Colonic mucosa (tissue), 4 donors: Measurements from ENCODE around the gene ANKRD13B. TPM values are rescaled to one million over a fixed set of nuclear protein-coding genes. Genes with fewer than 3 reads are reported as not detected.

Experiments used
- DNase-seq: peaks from one replicate; pipeline ENCODE4 v3.0.0-alpha.2; 2020
- H3K27ac ChIP-seq: fragments of 200-600 bp; one replicate; pipeline ENCODE4 v1.8.0; 2021
- H3K27me3 ChIP-seq: fragments of 200-600 bp; one replicate; pipeline ENCODE4 v1.8.0; 2021
- H3K36me3 ChIP-seq: fragments of 200-600 bp; one replicate; pipeline ENCODE4 v1.8.0; 2021
- H3K4me1 ChIP-seq: fragments of 200-600 bp; one replicate; pipeline ENCODE4 v1.8.0; 2021; ENCODE audit warnings: mild to moderate bottlenecking
- H3K4me3 ChIP-seq: fragments of 200-600 bp; one replicate; pipeline ENCODE4 v1.8.0; 2021
- H3K9ac ChIP-seq, 2 donors: one replicate each; pipeline ENCODE4 v1.7.0; 2013; ENCODE audit warnings: control low read depth in 2 of 2, low read depth in 2 of 2, low read length in 2 of 2
- H3K9me3 ChIP-seq: fragments of 200-600 bp; one replicate; pipeline ENCODE4 v1.8.0; 2021
- intact Hi-C: fragments of 100-400 bp; cut with DNase I; formaldehyde crosslinking; loops from one replicate; pipeline ENCODE4 v1.14.1; 2022
- total RNA-seq, 2 donors: library from RNA; stranded (reverse); fragmentation: NEBNext Ultra II Directional in 1 of 2; extraction: Animal tissue kit (Norgen Biotek cat#: 25700) in 1 of 2; gene quantifications; one replicate each; pipeline ENCODE4 v1.2.1, GENCODE V29; 2021
- TF ChIP-seq, protein P1 (sequence below): fragments of 200-600 bp; IDR thresholded peaks from one replicate; pipeline ENCODE4 v1.8.0; 2022; ENCODE audit warnings: antibody characterized with exemption, mild to moderate bottlenecking
- donor health status: healthy.
- donor health status: DM: no; HTN: no; CAD: no.
- donor health status: DM: no; HTN: no; CAD: no.

The ANKRD13B gene
- total RNA-seq, 2 donors from 2014 or later: 3.1 to 10.2 TPM

DNA sequence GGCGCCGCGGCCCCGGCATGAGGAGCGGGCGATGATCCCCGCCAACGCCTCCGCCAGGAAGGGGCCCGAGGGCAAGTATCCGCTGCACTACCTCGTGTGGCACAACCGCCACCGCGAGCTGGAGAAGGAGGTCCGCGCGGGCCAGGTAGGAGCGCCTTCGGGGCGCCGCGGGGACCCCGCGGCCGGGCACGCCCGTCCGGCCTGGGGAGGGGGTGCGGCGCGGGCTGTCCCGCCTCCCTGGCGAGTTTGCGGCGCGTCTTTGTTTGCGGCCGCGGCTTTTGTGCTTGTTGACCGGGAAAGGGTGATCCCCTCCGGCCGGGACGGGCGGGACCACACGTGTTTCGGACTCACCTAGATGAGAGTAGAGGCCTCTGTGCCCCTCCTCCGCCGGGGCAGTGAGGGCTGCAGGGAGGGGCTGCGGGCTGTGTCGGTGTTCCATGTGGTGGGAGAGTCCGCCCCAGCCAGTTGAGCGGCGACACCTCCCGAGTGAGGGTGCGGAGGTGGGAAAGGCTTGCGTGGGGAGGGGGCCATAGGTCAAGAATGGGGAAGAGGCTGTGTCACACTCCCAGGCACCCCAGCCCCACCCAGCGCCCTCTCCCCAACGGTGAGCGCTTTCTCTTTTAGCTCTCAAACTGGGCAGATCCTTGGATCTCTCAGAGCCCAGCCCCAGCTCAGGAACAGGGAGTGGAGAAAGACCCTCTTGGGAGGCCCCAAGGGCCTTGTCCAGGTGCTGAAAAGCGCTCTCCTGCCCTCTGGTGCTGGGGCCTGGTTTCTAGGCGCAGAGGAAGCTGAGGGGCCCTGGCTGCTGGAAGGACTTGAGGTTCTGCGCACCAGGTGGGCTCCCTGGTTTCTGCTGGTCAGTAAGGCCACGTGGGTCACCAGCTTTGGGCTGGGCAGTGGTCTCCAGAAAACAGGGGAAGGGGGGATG, 923 bp downstream of the ANKRD13B start:
- Histone ChIP-seq H3K4me3 (peak overlapping the region; percentile 62), H3K27me3 (no peaks in the 10 kb centered on the region), H3K4me1 (peaks cover 29% of the 10 kb centered on the region), H3K27ac (no peak overlapping the region), H3K9ac (peak overlapping the region; percentile 26 to 39), H3K9me3 (no peaks in the 10 kb centered on the region), H3K36me3 (no peaks in the 10 kb centered on the region)
- TF ChIP-seq, protein P1, sequence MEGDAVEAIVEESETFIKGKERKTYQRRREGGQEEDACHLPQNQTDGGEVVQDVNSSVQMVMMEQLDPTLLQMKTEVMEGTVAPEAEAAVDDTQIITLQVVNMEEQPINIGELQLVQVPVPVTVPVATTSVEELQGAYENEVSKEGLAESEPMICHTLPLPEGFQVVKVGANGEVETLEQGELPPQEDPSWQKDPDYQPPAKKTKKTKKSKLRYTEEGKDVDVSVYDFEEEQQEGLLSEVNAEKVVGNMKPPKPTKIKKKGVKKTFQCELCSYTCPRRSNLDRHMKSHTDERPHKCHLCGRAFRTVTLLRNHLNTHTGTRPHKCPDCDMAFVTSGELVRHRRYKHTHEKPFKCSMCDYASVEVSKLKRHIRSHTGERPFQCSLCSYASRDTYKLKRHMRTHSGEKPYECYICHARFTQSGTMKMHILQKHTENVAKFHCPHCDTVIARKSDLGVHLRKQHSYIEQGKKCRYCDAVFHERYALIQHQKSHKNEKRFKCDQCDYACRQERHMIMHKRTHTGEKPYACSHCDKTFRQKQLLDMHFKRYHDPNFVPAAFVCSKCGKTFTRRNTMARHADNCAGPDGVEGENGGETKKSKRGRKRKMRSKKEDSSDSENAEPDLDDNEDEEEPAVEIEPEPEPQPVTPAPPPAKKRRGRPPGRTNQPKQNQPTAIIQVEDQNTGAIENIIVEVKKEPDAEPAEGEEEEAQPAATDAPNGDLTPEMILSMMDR: no peak
- intact Hi-C loops: no loop called here
- DNase-seq: no peak

DNA sequence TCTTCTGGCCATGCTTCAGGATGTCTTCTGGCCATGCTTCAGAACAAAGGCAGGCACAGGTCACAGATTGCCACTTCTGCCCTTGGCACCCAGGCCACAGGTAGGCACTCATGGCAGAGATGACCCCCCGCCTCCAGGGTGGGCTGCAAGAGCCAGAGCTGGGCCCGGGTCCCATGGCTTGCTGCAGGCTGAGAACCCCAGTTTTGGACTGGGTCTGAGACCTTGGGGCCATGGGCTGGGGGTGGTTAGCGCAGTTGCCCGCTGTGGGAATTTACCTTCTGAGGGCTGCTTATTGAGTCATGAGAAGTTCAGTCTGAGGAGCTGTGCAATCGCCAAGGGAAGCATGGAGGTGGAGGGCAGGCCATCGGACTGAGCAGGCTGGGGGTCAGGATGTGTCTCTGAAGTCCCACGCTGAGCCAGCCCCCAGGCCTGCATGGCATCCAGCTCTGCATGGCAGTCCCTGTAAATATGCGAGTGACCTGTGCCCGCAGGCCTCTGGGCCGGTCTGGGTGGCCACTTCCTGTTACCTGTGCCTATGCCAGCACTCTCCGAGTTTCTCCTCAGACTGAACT, 1.7 kb downstream of the ANKRD13B start:
- intact Hi-C loops: no loop called here
- peaks cover 29% of the 10 kb centered on the region for H3K4me1 ChIP-seq
- no peak overlapping the region for H3K4me3 ChIP-seq
- H3K27ac ChIP-seq: no peak overlapping the region
- TF ChIP-seq, protein P1: no peak
- H3K9ac ChIP-seq: no peak overlapping the region
- H3K36me3 ChIP-seq: no peaks in the 10 kb centered on the region
- H3K27me3 ChIP-seq: no peaks in the 10 kb centered on the region
- H3K9me3 ChIP-seq: no peaks in the 10 kb centered on the region
- DNase-seq: no peak

DNA sequence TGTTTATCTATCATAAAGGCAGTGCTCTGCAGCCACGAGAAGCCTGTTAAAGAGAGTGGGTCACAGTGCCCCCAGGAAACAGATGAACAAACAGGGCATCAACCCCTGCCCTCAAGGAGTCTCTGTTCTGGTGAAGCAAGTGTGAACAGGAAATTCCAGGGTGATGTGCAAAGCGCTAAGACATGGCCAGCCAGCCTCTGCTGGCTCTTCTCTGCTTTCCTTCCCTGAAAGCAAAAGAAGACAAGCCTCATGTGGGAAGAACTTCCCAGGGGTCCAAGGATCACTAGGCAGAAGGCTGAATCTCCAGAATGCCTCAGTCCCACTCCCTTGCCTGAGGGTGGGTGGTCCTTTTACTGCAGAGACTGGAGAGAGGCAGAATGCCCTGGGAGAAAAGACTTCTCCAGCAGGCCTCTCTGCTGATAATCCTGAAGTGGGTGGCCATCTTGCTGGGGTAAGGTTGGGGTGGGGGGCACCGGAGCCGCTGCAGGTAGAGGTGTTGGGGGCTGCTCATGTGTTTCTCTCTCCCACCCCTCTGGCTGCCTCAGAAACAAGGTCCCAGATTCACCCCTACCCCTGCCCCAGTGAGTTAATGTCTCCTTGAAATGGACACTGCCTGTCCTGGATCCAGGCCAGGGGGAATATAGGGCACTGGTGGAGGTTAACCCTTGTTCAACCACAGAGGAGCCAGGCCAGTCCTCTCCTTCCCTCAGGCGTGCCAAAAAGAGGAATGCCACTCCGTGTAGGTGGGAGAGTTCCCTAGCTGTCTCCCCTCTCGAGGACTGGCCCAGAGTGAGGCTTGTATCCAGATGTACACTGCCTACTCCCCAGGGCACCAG, 2.4 kb downstream of the ANKRD13B start:
- Histone ChIP-seq H3K4me1 (peaks cover 23% of the 10 kb centered on the region), H3K27me3 (no peaks in the 10 kb centered on the region), H3K4me3 (no peak overlapping the region), H3K9ac (no peak overlapping the region), H3K9me3 (no peaks in the 10 kb centered on the region), H3K27ac (no peak overlapping the region), H3K36me3 (no peaks in the 10 kb centered on the region)
- TF ChIP-seq, protein P1: no peak
- DNase-seq: no peak
- intact Hi-C loops: no loop called here

DNA sequence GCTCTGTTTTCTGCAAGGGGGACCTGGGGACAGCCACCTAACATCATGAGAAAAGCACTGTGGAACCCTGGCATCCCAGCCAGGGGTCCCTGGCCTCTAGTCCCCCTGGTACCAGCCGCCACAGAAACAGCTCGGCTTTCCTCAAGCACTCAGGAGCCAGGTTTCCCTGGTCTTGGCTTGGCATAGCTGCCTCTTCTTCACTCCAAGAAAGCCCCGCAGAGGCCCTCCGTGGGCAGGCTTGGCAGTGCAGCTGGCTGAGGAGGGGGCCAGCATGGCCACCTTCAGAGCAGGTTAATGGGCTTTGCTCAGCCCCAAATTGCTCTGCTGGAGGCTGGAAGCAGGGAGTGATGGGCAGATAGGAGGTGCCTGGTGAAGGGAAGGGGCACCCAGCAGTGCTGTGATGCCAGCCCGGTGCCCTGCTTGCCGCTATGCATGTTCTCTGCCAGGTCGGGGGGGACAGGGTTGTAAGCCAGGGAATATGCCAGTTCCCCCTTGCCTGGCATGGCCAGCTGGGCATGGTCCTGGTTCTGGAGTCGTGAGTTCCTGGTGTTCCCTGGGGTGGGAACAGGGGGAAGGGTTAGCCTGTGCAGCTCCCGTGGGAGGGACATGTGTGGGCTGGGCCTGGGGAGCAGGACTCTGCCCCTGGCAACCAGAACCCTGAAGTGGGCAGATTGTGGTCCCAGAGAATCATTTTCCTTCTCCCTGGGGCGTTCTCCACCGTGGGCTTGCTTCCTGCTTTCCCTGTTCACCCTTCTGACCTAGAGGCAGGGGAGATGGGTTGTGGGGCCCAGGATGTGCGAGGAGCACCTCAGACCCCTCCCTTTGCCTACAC, 3.2 kb downstream of the ANKRD13B start:
- no peak overlapping the region for H3K27ac ChIP-seq
- no peak overlapping the region for H3K9ac ChIP-seq
- DNase-seq: no peak
- peaks cover 16% of the 10 kb centered on the region for H3K4me1 ChIP-seq
- no peaks in the 10 kb centered on the region for H3K36me3 ChIP-seq
- no peaks in the 10 kb centered on the region for H3K27me3 ChIP-seq
- H3K4me3 ChIP-seq: no peak overlapping the region
- TF ChIP-seq, protein P1: no peak
- H3K9me3 ChIP-seq: no peaks in the 10 kb centered on the region
- intact Hi-C loops: no loop called here
